Measurements from ENCODE around the gene CPA2.
"Not testable (repeated sequence)": the region's sequence is repeated elsewhere in the genome, so short reads cannot be mapped to it uniquely, and the experiment has no call there.

The CPA2 gene

DNA sequence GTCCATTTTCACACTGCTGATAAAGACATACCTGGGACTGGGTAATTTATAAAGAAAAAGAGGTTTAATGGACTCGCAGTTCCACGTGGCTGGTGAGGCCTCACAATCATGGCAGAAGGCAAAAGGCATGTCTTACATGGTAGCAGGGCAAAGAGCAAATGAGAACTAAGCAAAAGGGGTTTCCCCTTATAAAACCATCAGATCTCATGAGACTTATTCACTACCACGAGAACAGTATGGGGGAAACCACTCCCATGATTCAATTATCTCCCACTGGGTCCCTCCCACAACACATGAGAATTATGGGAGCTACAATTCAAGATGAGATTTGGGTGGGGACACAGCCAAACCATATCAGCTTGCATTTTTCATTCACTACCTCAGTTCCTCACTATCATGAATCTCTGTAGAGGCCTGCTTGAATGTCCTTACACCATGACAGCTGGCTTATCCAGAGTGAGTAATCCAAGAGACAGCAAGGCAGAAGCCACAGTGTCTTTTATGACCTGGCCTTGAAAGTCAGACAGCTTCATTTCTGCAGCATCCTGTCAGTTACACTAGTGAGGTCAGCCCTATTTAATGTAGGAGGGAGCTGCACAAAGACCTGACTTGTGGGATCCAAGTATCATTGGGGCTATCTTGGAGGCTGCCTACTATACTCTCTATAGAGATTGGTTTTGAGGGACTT, 55.0 kb downstream of the CPA2 start:
- not testable (repeated sequence) for DNase-seq

DNA sequence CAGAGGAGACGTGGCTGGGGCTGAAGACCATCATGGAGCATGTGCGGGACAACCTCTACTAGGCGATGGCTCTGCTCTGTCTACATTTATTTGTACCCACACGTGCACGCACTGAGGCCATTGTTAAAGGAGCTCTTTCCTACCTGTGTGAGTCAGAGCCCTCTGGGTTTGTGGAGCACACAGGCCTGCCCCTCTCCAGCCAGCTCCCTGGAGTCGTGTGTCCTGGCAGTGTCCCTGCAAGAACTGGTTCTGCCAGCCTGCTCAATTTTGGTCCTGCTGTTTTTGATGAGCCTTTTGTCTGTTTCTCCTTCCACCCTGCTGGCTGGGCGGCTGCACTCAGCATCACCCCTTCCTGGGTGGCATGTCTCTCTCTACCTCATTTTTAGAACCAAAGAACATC, 56.0 kb downstream of the CPA2 start:
- DNase-seq = no peak

DNA sequence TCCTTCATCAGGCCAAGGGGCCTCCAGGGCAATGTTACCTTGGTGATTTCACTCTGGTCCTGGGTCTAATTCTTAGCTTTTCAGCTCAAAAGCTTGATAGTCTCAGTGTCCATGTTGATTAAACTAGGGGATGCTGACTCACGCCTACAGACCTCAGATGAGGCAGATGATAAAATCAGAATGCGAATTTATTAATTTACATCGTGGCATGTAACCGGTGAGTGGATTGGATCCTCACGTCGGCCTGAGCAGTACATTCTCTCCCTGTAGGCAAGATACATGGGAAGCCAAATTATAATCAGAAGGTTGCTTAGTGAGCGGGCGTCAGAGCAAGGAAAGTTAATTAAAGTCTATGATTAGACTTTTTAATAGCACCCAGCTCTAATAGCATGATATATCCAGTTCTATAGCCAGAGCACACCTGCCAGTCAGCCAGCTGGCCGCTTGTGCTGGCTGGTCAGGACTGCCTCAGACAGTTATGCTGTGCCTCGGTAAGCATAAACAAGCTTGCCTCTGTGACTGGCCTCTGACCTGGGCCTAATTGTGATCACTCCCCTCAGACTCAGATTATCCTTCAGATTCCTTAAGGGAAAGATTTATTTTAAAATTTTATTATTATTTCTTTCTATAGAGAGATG, 57.8 kb downstream of the CPA2 start:
- no peak for DNase-seq

DNA sequence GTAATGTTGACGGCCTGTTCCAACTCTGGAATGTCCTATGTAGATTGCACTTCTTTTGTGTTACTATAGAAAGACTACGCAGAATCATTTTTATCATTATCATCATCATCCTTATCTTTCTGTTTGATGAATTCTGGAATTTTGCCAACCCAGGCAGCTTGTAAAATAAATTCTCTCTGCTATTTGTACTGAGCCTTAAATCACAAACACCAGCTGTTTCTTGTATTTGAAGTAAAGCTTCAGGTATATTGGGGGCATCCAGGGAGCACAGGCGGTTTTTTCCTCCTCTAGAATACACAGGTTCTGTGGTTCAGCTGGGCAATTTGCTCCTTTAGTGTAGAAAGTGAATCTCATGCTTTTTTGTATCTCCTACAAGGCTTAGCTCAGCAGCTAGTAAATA, 63.0 kb downstream of the CPA2 start:
- DNase-seq = no peak

DNA sequence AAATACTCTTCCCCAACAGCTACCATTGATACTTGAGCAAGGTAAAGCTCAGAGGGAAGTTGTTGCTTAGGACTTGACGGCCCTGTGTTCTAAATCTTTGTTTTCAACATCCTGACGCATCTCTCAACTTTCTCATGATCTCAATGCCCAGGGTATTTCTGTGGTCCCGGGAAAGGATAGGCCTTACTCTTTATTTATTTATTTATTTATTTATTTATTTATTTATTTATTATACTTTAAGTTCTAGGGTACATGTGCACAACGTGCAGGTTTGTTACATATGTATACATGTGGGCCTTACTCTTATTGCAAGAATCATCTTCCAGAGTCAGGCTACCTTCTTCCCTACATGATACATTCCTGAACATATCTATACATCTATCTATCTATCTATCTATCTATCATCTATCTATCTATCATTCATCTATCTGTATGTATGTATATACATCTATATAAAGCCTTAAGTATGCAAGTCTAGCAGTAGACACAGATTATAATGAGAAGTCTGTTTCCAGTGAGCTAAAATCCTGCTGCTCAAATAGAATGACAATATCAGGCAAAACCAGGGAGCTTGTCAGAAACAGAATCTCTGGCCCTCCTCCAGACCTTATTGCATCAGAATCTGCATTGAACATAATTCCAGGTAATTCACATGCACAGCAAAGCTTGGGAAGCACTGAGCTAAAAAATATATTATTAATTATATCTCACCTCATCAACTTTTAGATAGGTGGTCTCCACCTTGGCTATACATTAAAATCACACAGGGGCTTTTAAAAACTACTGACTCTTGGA, 65.8 kb downstream of the CPA2 start:
- no peak for DNase-seq

DNA sequence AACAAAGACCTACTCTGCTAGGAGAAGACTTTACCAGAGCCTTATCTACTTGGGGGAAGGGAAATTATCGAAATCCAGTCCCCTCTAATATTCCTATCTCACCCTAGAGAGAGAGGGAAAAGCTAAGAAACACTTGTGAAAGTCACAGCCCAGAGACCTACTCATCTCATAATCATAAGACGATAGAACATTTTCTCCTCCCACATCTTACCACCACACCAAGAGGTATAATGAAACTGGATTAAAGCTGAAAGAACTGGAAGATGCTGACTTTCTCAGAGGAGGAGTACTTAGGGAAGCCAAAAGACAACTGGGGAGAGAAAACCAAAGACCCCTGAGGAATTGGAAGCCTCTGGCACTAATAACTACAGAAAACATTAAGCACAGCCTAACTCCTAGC, 67.2 kb downstream of the CPA2 start:
- DNase-seq = no peak

DNA sequence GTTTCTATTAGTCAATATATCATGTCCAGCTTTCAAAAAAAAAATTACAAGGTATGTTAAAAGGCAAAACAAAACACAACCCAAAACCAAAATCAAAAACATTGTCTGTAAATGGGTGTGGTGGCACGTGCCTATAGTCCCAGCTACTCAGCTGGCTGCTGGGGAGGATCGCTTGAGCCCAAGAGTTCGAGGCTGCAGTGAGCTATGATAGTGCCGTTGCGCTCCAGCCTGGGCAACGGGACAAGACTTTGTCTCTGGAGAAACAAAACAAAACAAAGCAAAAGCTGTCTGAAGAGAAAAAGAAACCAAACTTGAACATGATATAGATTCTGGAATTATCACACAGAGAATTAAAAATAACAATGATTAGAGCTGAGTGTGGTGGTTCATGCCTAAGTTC, 67.6 kb downstream of the CPA2 start:
- DNase-seq = no peak

DNA sequence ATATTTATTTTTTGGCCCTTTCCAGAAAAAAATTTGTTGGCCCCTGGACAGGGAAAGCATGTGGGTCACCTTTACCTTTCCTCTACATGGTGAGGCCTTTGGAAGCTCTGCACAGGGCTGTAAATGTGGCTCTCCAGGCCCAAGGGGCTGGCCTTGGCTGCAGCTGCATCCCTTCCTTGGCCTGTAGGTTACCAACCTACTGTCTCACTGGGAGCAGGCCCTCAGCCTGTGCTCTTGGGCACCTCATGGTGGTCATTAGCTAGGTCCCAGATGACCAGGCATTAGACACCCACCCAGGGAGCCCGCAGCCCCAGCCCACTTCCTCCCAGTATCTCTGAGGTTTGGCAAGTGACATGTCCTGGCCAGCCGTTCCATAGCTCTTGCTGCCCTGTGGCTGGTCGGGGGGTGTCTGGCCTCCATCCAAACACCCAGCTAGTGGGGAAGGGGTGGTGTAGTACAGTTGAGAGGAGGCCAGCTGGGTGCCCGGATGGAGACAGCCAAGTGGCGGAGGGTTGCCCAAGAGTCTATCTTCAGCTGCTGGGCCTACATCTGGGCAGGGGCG, 70.8 kb downstream of the CPA2 start:
- no peak for DNase-seq

DNA sequence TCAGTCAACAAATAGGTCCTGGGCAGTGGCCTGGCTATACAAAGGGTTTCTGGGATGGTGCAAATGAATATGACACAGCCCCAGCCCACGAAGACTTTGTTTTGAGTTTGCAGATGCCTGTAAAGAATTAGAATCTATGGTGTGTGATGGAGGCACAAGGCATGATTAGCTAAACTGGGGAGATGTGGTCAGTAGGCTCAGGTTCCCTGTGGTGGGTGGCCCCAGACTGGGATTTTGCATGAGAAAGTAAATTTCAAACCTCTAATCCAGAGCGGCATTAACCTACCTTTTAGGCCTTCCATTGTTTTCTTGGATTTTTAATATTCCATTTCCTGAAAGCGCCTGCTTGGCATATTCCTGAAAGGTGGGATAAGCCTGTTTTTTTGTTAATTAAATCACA, 71.6 kb downstream of the CPA2 start:
- no peak for DNase-seq

All from SHP77 treated with DMSO at 0.1 percent for 48 hours (cell line).